Esophagus muscularis mucosa (tissue), 4 donors: ENCODE data around the gene VPS72. TPM values are rescaled to one million over a fixed set of nuclear protein-coding genes. Genes with fewer than 3 reads are reported as not detected.
A peak's percentile ranks its signal among the peaks of the same experiment; 100 is the strongest.

ENCODE experiments used
- DNase-seq: peaks from one replicate; pipeline ENCODE4 v3.0.0-alpha.2; 2017; ENCODE audit errors: extremely low spot score
- H3K27ac ChIP-seq, 4 donors: fragments of 200-600 bp; sonication (generic); replicated peaks in 1 of 4; 1 replicate in 3 of 4; 2 replicates in 1 of 4; pipeline ENCODE4 v1.5.1; 2016 to 2019; ENCODE audit warnings: mild to moderate bottlenecking in 1 of 4
- H3K27me3 ChIP-seq, 4 donors: fragments of 200-600 bp; sonication (generic); one replicate each; pipeline versions ENCODE4 v1.5.1 to v1.6.0; 2016 to 2019
- H3K36me3 ChIP-seq, 4 donors: fragments of 200-600 bp; sonication (generic); one replicate each; pipeline ENCODE4 v1.5.1; 2016 to 2019
- H3K4me1 ChIP-seq, 4 donors: fragments of 200-600 bp; sonication (generic); one replicate each; pipeline ENCODE4 v1.5.1; 2016 to 2019
- H3K4me3 ChIP-seq, 4 donors: fragments of 200-600 bp; sonication (generic); 1 replicate in 2 of 4; 2 replicates in 2 of 4; pipeline ENCODE4 v1.5.1; 2016 to 2019; ENCODE audit warnings: mild to moderate bottlenecking in 4 of 4, moderate library complexity in 1 of 4
- H3K9me3 ChIP-seq, 4 donors: fragments of 200-600 bp; sonication (generic); 1 replicate in 3 of 4; 2 replicates in 1 of 4; pipeline ENCODE4 v1.5.1; 2016 to 2019
- CTCF ChIP-seq, 3 experiments: fragments of 200-600 bp in 2 of 3; fragments of 450-650 bp in 1 of 3; sonication (generic) in 2 of 3; IDR thresholded peaks; one replicate each; pipeline ENCODE4 v1.5.1; 2017 to 2019; ENCODE audit warnings: antibody characterized with exemption in 3 of 3, mild to moderate bottlenecking in 2 of 3, moderate library complexity in 1 of 3
- EP300 ChIP-seq: sonication (generic); formaldehyde crosslinking; IDR thresholded peaks from one replicate; pipeline ENCODE4 v1.6.1; 2017; ENCODE audit warnings: antibody characterized with exemption
- POLR2A ChIP-seq: fragments of 450-650 bp; IDR thresholded peaks from one replicate; pipeline ENCODE4 v1.6.1; 2017; ENCODE audit warnings: antibody characterized with exemption, moderate library complexity, mild to moderate bottlenecking, low read depth
- POLR2AphosphoS5 ChIP-seq, 2 donors: sonication (generic); formaldehyde crosslinking; IDR thresholded peaks; one replicate each; pipeline ENCODE4 v1.6.1; 2017; ENCODE audit warnings: antibody characterized with exemption in 2 of 2
- WGBS: methylation state at CpG from one replicate; pipeline ENCODE4 v1.1.5; 2018; 5-methylcytosine and 5-hydroxymethylcytosine counted together
- intact Hi-C: fragments of 100-400 bp; cut with DNase I; formaldehyde crosslinking; loops from one replicate; pipeline ENCODE4 v1.15.1; 2023
- total RNA-seq, 4 donors: library from RNA; depleted of rRNA; stranded (reverse); fragments of >200 nt; gene quantifications; one replicate each; pipeline versions ENCODE4 v1.1.0 to v1.2.1, GENCODE V29; 2016

Gene VPS72
- total RNA-seq, 4 donors from 2014 or later = 45.7 to 57.0 (median 54.3) TPM

- no peak for DNase-seq
- H3K4me3 ChIP-seq = no peak overlapping the region
- WGBS = 38% methylated on average over 6 of the region's 6 CpGs
- TF ChIP-seq EP300 (no peak), CTCF (IDR thresholded peaks at IDR 0.05) (no peak), POLR2A (no peak), POLR2AphosphoS5 (IDR thresholded peaks at IDR 0.05) (no peak)
- no peaks in the 10 kb centered on the region for H3K9me3 ChIP-seq
- peaks cover 9 to 25% (median 22%) of the 10 kb centered on the region in 4 donors for H3K4me1 ChIP-seq
- intact Hi-C loops = no loop called here
- H3K36me3 ChIP-seq = peaks cover 29 to 84% (median 69%) of the 10 kb centered on the region in 4 donors
- H3K27ac ChIP-seq = peak overlapping the region; percentile 70 to 75 (median 72)
- no peaks in the 10 kb centered on the region for H3K27me3 ChIP-seq
Measured at GRCh38 chr1:151175041-151175741, 14.8 kb downstream of the VPS72 start.

GRCh38 chr1:151171190-151171589 lies 18.8 kb downstream of the VPS72 start:
- Histone ChIP-seq H3K27ac (no peak overlapping the region), H3K4me1 (peaks cover 19 to 35% (median 33%) of the 10 kb centered on the region in 4 donors), H3K36me3 (peaks cover 13 to 75% (median 52%) of the 10 kb centered on the region in 4 donors), H3K27me3 (no peaks in the 10 kb centered on the region), H3K4me3 (no peak overlapping the region), H3K9me3 (no peaks in the 10 kb centered on the region)
- 86% methylated on average over 5 of the region's 5 CpGs for WGBS
- no peak for DNase-seq
- intact Hi-C loops = no loop called here
- no peak for TF ChIP-seq POLR2A
- TF ChIP-seq CTCF (IDR thresholded peaks at IDR 0.05) = no peak
- TF ChIP-seq EP300 = no peak
- TF ChIP-seq POLR2AphosphoS5 (IDR thresholded peaks at IDR 0.05) = no peak

GRCh38 chr1:151167116-151167515 lies 22.9 kb downstream of the VPS72 start:
- Histone ChIP-seq H3K4me3 (peak overlapping the region; percentile 65 to 88 (median 70)), H3K27me3 (no peaks in the 10 kb centered on the region), H3K36me3 (peaks cover 13 to 44% (median 29%) of the 10 kb centered on the region in 4 donors), H3K4me1 (peaks cover 19 to 41% (median 39%) of the 10 kb centered on the region in 4 donors), H3K27ac (peak overlapping the region in 2 of 4 donors; percentile 85 to 93), H3K9me3 (no peaks in the 10 kb centered on the region)
- intact Hi-C loops = no loop called here
- no peak for DNase-seq
- WGBS = 78% methylated on average over 6 of the region's 6 CpGs
- TF ChIP-seq POLR2AphosphoS5 (IDR thresholded peaks at IDR 0.05) (no peak), EP300 (no peak), CTCF (IDR thresholded peaks at IDR 0.05) (no peak), POLR2A (no peak)

GRCh38 chr1:151166505-151166956 lies 23.5 kb downstream of the VPS72 start:
- intact Hi-C loops = no loop called here
- Histone ChIP-seq H3K9me3 (no peaks in the 10 kb centered on the region), H3K36me3 (peaks cover 16 to 50% (median 35%) of the 10 kb centered on the region in 4 donors), H3K4me3 (peak overlapping the region; percentile 65 to 88 (median 70)), H3K4me1 (peaks cover 19 to 41% (median 39%) of the 10 kb centered on the region in 4 donors), H3K27ac (peak overlapping the region; percentile 85 to 93 (median 88)), H3K27me3 (no peaks in the 10 kb centered on the region)
- TF ChIP-seq EP300 (no peak), CTCF (IDR thresholded peaks at IDR 0.05) (no peak), POLR2A (no peak), POLR2AphosphoS5 (IDR thresholded peaks at IDR 0.05) (no peak)
- WGBS = 4% methylated on average over 15 of the region's 15 CpGs
- no peak for DNase-seq
